Stomach (tissue), 4 donors: ENCODE results near the gene MAP3K1.

Experiments
- CTCF ChIP-seq, 7 experiments: fragments of 450-650 bp in 4 of 7; fragments of 200-600 bp in 3 of 7; sonication (generic) in 3 of 7; IDR thresholded peaks; one replicate each; pipeline ENCODE4 v1.5.1; 2016 to 2019; ENCODE audit warnings: antibody characterized with exemption in 7 of 7, control low read depth in 2 of 7, mild to moderate bottlenecking in 1 of 7
- POLR2A ChIP-seq, 4 donors: fragments of 450-650 bp; IDR thresholded peaks; one replicate each; pipeline ENCODE4 v1.6.1; 2016; ENCODE audit warnings: antibody characterized with exemption in 4 of 4, control low read depth in 2 of 4, mild to moderate bottlenecking in 1 of 4, moderate library complexity in 1 of 4

GRCh38 chr5:56922922-56923321 lies 107.6 kb downstream of the MAP3K1 start:
- TF ChIP-seq CTCF (IDR thresholded peaks at IDR 0.05) (no peak), POLR2A (IDR thresholded peaks at IDR 0.05) (no peak)
